ENCODE results near the gene IER2. TPM values are rescaled to one million over a fixed set of nuclear protein-coding genes. Genes with fewer than 3 reads are reported as not detected.
"Not testable (repeated sequence)": the region's sequence is repeated elsewhere in the genome, so short reads cannot be mapped to it uniquely, and the experiment has no call there.

Gene IER2
- total and polyA plus RNA-seq, 4 donors = 12.6 to 56.2 (median 31.8) TPM

DNA sequence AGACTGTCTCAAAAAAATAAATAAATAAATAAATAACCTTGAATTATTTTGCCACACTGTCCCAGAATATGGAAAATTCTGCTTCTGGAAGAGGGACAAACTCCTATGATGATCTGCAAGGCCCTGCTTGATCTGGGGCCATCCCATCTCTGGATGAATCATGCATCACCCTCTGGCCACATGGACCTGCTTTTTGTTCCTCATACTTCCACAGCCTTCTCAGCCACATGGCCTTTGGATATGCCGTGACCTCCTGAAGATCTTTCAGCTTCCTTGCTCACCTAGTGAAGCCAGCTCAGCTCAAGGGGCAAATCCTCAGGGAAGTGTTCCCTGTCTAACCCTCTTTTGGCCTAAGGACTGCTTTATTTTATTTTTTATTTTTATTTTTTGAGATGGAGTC, 10.3 kb downstream of the IER2 start:
- no peak for DNase-seq (ENCODE audit: low read depth in 4 of 6, low spot score in 6 of 6)
- no peak overlapping the region for H3K27ac ChIP-seq (ENCODE audit: low read depth, low read length)
- H3K9me3 ChIP-seq (ENCODE audit: control insufficient read depth, insufficient read depth, low read length) = no peaks in the 10 kb centered on the region
- H3K4me3 ChIP-seq (ENCODE audit: low read depth, low read length) = no peak overlapping the region
- H3K36me3 ChIP-seq (ENCODE audit: control insufficient read depth, insufficient read depth, low read length) = no peaks in the 10 kb centered on the region
- 86% methylated on average over 1 of the region's 1 CpG for WGBS (ENCODE audit: insufficient coverage)
- peaks cover 47% of the 10 kb centered on the region for H3K4me1 ChIP-seq (ENCODE audit: control insufficient read depth, insufficient read depth, low read length)
- H3K27me3 ChIP-seq (ENCODE audit: control insufficient read depth, insufficient read depth, low read length) = no peaks in the 10 kb centered on the region

DNA sequence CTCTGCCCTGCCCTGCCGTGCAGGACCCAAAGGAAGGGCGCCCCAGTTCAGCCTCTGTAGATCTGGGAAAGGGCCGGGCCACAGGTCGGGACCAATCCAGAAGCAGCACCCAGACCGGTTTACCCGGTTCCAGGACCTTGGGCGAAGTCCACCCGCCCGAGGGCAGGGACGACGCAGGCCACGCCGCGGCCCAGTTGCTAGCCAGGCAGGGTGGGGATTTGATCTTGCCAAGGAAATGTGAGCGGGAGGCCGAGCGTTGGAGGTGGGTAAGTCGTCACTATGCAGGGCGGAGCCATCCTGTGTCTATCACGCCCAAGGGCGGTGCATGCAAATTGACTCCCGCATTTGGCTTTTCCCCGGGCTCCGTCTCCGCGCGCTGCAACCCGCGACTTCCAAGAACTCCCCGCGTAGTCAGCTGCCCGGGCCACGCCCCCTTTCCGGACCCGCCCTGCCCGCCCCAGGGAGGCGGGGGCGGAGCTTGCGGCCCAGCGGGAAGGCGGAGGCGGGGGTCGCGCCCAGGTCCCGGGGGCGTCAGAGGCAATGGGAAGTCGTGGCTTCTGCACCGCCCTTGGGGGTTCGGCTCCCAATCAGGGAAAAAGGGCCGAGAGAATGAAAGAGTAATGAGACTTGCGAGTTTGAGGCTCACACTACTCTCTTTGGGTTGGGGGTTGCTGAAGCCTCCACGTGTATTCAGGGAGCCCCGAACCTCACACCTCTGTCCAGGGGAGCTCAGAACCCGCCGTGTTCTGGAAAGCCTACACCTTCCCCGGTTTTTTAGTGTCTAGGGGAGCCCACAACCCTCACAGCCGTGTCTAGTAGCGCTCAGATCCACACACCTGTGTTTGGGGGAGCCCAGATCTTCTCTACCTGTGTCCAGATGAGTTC, 12.8 kb downstream of the IER2 start:
- H3K4me1 ChIP-seq (ENCODE audit: control insufficient read depth, insufficient read depth, low read length) = peaks cover 56% of the 10 kb centered on the region
- no peaks in the 10 kb centered on the region for H3K27me3 ChIP-seq (ENCODE audit: control insufficient read depth, insufficient read depth, low read length)
- peak overlapping the region; percentile 97 for H3K27ac ChIP-seq (ENCODE audit: low read depth, low read length)
- peak in 2 of 6 donors; percentile 96 to 97 for DNase-seq (ENCODE audit: low read depth in 4 of 6, low spot score in 6 of 6)
- H3K9me3 ChIP-seq (ENCODE audit: control insufficient read depth, insufficient read depth, low read length) = no peaks in the 10 kb centered on the region
- H3K4me3 ChIP-seq (ENCODE audit: low read depth, low read length) = peak overlapping the region; percentile 60
- no peaks in the 10 kb centered on the region for H3K36me3 ChIP-seq (ENCODE audit: control insufficient read depth, insufficient read depth, low read length)
- 2% methylated on average over 54 of the region's 58 CpGs for WGBS (ENCODE audit: insufficient coverage)

DNA sequence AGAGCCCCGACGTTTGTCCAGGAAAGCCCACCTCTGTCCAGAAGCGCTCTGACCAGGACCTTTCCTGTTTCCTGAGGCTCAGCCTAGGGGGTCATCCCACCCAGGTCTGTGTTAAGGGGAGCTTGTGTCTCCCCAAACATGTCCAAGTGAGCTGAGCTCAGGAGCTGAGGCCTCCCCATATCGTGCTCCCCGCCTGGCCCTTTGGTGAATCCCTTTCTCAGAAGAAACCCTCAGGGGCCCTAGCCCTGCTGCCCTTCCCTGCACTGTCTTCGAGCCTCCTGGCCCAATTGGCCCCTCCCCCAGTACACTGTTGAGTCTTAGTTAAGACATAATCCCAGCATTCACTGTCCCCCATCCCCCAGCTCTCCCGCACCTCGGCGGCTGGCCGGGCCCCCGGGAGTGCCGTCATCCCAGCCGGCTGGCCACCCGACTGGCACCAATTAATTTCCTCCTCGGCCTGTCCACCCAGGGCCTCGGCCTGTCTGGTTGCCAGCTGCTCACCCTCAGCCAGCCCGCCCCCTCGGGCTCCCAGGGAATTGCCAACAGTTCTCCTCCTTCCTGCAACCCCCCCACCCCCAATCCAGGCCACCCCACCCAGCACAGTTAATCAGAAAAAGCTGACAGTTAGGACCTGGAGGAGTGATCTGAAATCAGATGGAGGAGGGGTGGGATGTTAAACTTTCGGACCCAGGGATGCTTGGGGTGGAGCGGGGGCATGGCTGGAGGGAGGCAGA, 13.6 kb downstream of the IER2 start:
- 5% methylated on average over 18 of the region's 20 CpGs for WGBS (ENCODE audit: insufficient coverage)
- Histone ChIP-seq H3K4me1 (ENCODE audit: control insufficient read depth, insufficient read depth, low read length) (peaks cover 57% of the 10 kb centered on the region), H3K36me3 (ENCODE audit: control insufficient read depth, insufficient read depth, low read length) (no peaks in the 10 kb centered on the region), H3K9me3 (ENCODE audit: control insufficient read depth, insufficient read depth, low read length) (no peaks in the 10 kb centered on the region), H3K27me3 (ENCODE audit: control insufficient read depth, insufficient read depth, low read length) (no peaks in the 10 kb centered on the region), H3K4me3 (ENCODE audit: low read depth, low read length) (peak overlapping the region; percentile 33), H3K27ac (ENCODE audit: low read depth, low read length) (peak overlapping the region; percentile 97)
- DNase-seq (ENCODE audit: low read depth in 4 of 6, low spot score in 6 of 6) = peak in 2 of 6 donors; percentile 78 to 82

DNA sequence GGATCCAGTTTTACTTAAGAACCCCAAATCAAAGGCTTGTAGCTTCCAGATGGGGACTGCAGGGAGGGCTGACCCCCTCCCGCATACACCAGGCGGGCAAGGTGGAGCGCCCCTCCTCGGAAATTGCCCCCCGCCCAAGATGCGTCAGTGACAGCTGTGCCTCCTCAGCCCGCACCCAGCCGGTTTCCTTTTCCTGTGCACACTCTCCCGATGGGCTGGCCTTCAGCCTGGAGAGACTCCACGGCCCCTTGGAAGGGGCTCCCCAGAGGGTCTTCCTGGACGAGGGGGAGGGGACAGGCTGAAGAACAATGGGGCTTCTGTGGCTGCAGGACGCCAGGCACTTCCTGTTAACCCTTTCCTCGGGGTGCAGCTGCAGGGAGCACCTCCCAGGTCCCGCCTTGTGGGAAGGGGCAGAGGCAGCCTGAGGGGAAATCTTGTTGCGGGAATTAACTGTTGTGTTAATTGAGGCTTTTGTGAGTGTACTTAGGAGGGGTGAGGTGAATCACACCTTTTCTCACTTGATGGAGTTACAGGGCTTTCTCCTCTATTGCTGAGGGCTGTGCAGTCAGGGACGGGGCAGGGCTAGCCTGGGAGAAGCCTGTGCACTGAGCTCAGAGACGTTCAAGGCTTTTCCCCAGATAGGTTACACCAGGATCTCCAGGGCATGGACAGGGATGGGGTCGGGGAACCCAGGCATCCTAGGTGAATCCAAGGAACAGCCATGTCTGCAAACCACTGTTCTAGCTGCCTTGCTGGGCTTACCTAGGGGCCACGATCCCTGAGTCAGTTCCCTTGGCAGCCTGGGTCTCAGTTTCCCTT, 14.3 kb downstream of the IER2 start:
- peak overlapping the region; percentile 33 for H3K4me3 ChIP-seq (ENCODE audit: low read depth, low read length)
- peak overlapping the region; percentile 97 for H3K27ac ChIP-seq (ENCODE audit: low read depth, low read length)
- peaks cover 57% of the 10 kb centered on the region for H3K4me1 ChIP-seq (ENCODE audit: control insufficient read depth, insufficient read depth, low read length)
- no peaks in the 10 kb centered on the region for H3K9me3 ChIP-seq (ENCODE audit: control insufficient read depth, insufficient read depth, low read length)
- DNase-seq (ENCODE audit: low read depth in 4 of 6, low spot score in 6 of 6) = peak in 2 of 6 donors; percentile 91 to 93
- H3K27me3 ChIP-seq (ENCODE audit: control insufficient read depth, insufficient read depth, low read length) = no peaks in the 10 kb centered on the region
- H3K36me3 ChIP-seq (ENCODE audit: control insufficient read depth, insufficient read depth, low read length) = no peaks in the 10 kb centered on the region
- 10% methylated on average over 18 of the region's 19 CpGs for WGBS (ENCODE audit: insufficient coverage)

DNA sequence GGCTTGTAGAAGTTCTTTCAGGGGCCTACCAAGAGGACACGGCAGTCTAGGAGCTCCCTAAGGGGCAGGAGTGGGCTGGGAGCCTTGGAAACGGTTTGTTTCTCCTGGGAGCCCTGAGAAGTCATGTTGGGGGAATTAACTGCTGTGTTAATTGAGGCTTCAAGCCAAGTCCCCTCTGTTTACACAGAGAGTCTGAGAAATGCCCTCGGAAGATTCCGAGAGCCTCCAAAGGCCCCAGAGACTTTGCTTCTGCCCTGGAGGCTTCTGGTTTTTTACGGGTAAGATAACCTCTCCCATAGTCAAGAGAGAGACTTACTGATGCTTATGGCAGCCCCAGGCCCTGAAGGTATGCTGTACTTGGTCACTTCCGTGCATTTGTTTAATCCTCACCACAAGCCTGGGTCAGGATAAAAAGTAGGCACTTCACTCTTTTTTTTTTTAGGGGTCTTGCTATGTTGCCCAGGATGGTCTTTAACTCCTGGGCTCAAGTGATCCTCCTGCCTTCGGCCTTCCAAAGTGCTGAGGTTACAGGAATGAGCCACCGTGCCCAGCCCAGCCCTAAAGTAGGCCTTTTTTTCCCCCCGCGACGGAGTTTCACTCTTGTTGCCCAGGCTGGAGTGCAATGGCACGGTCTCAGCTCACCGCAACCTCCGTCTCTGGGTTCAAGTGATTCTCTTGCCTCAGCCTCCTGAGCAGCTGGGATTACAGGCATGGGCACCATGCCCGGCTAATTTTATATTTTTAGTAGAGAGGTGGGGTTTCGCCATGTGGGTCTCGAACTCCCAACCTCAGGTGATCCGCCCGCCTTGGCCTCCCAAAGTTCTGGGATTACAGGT, 15.2 kb downstream of the IER2 start:
- H3K4me3 ChIP-seq (ENCODE audit: low read depth, low read length) = no peak overlapping the region
- no peaks in the 10 kb centered on the region for H3K36me3 ChIP-seq (ENCODE audit: control insufficient read depth, insufficient read depth, low read length)
- H3K4me1 ChIP-seq (ENCODE audit: control insufficient read depth, insufficient read depth, low read length) = peaks cover 57% of the 10 kb centered on the region
- H3K27ac ChIP-seq (ENCODE audit: low read depth, low read length) = peak overlapping the region; percentile 97
- no peaks in the 10 kb centered on the region for H3K27me3 ChIP-seq (ENCODE audit: control insufficient read depth, insufficient read depth, low read length)
- H3K9me3 ChIP-seq (ENCODE audit: control insufficient read depth, insufficient read depth, low read length) = no peaks in the 10 kb centered on the region
- peak in 2 of 6 donors; percentile 43 to 62 for DNase-seq (ENCODE audit: low read depth in 4 of 6, low spot score in 6 of 6)
- WGBS (ENCODE audit: insufficient coverage) = 75% methylated on average over 13 of the region's 19 CpGs

DNA sequence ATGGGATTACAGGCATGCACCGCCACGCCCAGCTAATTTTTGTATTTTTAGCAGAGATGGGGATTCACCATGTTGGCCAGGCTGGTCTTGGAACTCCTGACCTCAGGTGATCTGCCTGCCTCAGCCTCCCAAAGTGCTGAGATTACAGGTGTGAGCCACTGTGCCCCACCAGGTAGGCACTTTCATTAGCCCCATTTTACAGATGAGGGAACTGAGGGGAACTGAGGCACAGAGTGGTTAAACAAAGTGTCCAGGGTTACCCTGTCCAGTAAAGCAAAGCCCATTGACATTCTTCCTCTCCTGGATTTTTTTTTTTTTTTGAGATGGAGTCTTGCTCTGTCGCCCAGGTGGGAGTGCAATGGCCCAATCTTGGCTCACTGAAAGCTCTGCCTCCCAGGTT, 15.9 kb downstream of the IER2 start:
- H3K36me3 ChIP-seq (ENCODE audit: control insufficient read depth, insufficient read depth, low read length); DNase-seq (ENCODE audit: low read depth in 4 of 6, low spot score in 6 of 6); H3K27ac ChIP-seq (ENCODE audit: low read depth, low read length); H3K27me3 ChIP-seq (ENCODE audit: control insufficient read depth, insufficient read depth, low read length); H3K4me3 ChIP-seq (ENCODE audit: low read depth, low read length); H3K9me3 ChIP-seq (ENCODE audit: control insufficient read depth, insufficient read depth, low read length): not testable (repeated sequence)
- H3K4me1 ChIP-seq (ENCODE audit: control insufficient read depth, insufficient read depth, low read length) = peaks cover 57% of the 10 kb centered on the region
- 100% methylated on average over 1 of the region's 3 CpGs for WGBS (ENCODE audit: insufficient coverage)

DNA sequence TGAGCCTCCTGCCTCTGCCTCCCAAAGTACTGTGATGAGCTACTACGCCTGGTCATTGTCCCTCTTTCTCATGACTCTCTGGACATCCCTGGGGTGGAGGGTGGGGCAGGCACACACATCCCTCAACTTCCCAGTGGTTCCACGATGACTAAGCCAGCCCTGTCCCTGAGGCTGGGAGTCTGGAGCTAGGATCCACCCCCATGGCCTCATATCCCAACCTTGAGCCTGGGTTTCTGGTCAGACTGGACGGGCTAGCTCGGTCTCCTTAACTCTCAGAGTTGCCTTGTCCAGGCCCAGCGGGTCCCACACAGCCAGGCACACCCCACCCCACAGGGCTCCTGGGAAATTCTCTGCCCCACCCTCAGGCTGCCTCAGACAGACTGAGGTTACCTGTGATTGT, 19.6 kb downstream of the IER2 start:
- Histone ChIP-seq H3K4me1 (ENCODE audit: control insufficient read depth, insufficient read depth, low read length) (peaks cover 33% of the 10 kb centered on the region), H3K27me3 (ENCODE audit: control insufficient read depth, insufficient read depth, low read length) (no peaks in the 10 kb centered on the region), H3K36me3 (ENCODE audit: control insufficient read depth, insufficient read depth, low read length) (no peaks in the 10 kb centered on the region), H3K4me3 (ENCODE audit: low read depth, low read length) (no peak overlapping the region), H3K27ac (ENCODE audit: low read depth, low read length) (no peak overlapping the region), H3K9me3 (ENCODE audit: control insufficient read depth, insufficient read depth, low read length) (no peaks in the 10 kb centered on the region)
- no peak for DNase-seq (ENCODE audit: low read depth in 4 of 6, low spot score in 6 of 6)
- 97% methylated on average over 3 of the region's 5 CpGs for WGBS (ENCODE audit: insufficient coverage)

DNA sequence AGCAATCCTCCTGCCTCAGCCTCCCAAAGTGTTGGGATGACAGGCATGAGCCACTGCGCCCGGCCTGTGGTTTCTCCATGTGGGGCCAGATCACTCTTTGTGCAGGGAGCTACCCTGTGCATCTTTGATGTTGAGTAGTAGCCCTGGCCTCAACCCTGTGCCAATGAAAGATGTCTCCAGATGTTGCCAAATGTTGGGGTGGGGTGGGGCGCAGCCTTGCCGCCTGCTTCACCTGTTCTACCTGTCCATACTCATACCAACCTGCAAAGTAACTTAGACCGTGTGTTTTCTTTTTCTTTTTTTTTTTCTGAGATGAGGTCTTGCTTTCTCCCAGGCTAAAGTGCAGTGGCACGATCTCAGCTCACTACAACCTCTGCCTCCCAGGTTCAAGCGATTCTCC, 20.9 kb downstream of the IER2 start:
- no peak overlapping the region for H3K4me3 ChIP-seq (ENCODE audit: low read depth, low read length)
- peaks cover 24% of the 10 kb centered on the region for H3K4me1 ChIP-seq (ENCODE audit: control insufficient read depth, insufficient read depth, low read length)
- WGBS (ENCODE audit: insufficient coverage) = 100% methylated on average over 1 of the region's 7 CpGs
- no peak overlapping the region for H3K27ac ChIP-seq (ENCODE audit: low read depth, low read length)
- DNase-seq (ENCODE audit: low read depth in 4 of 6, low spot score in 6 of 6) = no peak
- no peaks in the 10 kb centered on the region for H3K27me3 ChIP-seq (ENCODE audit: control insufficient read depth, insufficient read depth, low read length)
- no peaks in the 10 kb centered on the region for H3K9me3 ChIP-seq (ENCODE audit: control insufficient read depth, insufficient read depth, low read length)
- no peaks in the 10 kb centered on the region for H3K36me3 ChIP-seq (ENCODE audit: control insufficient read depth, insufficient read depth, low read length)

Data from spinal cord (tissue), 10 donors.